GM19239 (cell line): ENCODE measurements around the gene ARHGAP15.
"Not testable (repeated sequence)": the region's sequence is repeated elsewhere in the genome, so short reads cannot be mapped to it uniquely, and the experiment has no call there.

Source experiments
- DNase-seq: peaks from one replicate; pipeline ENCODE4 v3.0.0; 2011; ENCODE audit warnings: low spot score; ENCODE audit not compliant: insufficient read length
- FAIRE-seq: peaks from 2 replicates; lab custom pipeline; 2011; peaks lifted over from hg19 to GRCh38; lab: Jason Lieb, UNC

ARHGAP15 gene

DNA sequence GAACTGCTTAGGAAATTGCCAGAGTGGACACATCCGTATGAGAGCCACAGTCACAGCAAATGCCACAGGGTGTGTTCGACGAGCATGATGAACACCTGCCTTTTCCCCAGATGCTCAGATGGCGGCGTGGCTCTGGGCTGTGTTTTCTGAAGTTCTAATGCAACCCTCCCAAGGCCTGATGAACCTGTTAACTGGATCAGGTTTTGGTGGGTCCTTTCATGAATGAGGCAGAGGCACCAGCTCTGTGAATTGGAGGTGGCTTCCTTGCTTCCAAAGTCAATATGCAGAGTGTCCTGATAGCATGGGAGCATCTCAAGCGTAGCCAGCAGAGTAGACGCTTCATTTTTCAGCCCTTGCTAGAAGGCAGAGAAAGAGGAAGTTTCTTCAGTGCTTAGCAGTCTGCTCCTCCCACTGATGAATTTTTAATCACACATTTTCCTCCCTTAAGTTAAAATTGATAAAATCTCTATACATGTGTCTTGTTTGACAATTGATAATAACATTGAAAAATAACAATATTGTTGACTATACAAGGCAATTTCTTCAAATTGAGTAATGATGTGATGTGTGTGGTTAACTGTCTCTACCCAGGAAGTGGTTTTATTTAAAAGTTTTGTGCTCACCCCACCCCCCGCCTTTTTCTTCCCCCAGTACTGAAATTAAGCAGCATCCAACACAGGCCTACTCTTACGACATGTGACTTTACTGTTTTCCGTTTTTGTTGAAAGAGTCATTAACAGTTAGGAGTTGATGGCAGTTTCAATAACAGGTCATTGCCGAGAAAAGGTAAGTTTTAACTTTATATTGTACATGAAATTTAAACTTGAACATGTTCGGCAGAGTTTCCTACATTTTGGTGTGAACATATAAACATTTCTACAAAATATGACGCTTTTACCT is at the start of gene ARHGAP15:
TSS of gene ARHGAP15 (plus strand) at position 739 of the 900 bp plus-strand sequence.
- FAIRE-seq (peak; percentile 99), DNase-seq (peak; percentile 43)

DNA sequence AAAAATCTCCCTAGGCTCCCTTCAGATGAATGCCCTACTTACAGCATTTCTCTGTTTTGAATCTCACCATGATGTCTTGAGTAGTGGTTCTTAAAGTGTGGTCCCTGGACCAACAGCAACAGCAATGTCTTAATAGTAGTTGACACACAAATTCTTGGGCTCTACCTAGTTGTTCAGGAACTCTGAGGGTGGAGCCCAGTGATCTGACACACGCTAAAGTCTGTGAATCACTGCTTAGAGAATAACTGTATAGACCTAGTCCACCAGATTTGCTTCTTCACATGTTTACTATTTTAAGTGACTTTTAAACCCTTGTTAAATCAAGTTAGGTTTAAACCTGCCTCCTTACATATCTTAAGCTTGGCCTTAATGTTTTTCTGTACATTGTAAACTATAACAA is 47.6 kb upstream of the ARHGAP15 start:
- FAIRE-seq, result no peak
- DNase-seq, result no peak

- DNase-seq, result no peak
- no peak for FAIRE-seq
Measured at GRCh38 chr2:143083636-143084035, 45.6 kb upstream of the ARHGAP15 start.

GRCh38 chr2:143084462-143084861 is 44.8 kb upstream of the ARHGAP15 start:
- DNase-seq (no peak), FAIRE-seq (no peak)

DNA sequence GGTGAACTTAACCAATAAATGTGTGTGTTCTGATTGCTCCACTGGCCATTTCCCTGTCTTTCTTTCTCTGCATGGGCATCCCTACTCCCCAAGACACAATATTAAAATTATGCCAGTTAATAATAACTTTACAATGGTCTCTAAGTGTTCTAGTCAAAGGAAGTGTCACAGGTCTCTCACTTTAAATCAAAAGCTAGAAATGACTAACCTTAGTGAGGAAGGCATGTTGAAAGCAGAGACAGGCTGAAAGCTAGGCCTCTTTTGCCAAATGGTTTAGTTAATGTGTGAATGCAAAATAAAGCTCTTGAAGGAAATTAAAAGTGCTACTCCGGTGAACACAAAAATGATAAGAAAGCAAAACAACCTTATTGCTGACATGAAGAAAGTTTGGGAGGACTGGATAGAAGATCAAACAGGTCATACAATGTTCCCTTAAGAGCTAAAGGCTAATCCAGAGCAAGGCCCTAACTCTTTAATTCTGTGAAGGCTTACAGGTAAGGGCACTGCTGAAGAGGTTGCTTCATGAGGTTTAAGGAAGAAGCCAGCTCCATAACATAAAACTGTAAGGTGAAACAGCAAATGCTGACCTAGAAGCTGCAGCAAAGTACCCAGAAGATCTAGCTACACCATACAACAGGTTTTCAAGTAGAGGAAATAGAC is 44.0 kb upstream of the ARHGAP15 start:
- peak; percentile 42 for FAIRE-seq
- no peak for DNase-seq

GRCh38 chr2:143087033-143087432 is 42.2 kb upstream of the ARHGAP15 start:
- FAIRE-seq (no peak), DNase-seq (no peak)

DNA sequence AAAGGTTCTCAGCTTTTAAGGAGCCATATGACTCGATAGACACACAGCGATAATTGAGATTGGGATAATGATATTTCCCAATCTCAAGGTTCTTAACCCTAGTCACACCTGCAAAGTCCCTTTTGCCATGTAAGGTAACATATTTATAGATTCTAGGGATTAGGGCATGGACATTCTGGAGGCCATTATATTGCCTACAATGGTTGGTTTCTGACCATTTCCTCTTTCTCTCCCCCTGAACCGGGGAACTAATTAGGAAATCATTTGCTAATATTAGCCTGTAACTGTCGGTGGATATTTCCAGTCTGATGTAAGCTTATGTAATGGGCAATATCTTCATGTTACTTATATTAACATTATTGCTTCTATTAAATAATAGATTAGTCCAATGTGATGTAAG is 40.8 kb upstream of the ARHGAP15 start:
- no peak for DNase-seq
- FAIRE-seq, result no peak

DNA sequence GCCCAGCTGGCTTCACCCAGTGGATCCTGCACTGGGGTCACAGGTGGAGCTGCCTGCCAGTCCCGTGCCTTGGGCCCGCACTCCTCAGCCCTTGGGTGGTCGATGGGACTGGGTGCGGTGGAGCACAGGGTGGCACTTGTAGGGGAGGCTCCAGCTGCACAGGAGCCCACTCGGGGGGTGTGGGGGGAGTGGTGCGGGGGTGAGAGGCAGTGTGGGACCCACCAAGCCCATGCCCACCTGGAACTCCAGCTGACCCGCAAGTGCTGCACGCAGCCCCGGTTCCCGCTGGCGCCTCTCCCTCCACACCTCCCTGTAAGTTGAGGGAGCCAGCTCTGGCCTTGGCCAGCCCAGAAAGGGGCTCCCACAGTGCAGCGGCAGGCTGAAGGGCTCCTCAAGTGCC is 39.7 kb upstream of the ARHGAP15 start:
- FAIRE-seq, result not testable (repeated sequence)

DNA sequence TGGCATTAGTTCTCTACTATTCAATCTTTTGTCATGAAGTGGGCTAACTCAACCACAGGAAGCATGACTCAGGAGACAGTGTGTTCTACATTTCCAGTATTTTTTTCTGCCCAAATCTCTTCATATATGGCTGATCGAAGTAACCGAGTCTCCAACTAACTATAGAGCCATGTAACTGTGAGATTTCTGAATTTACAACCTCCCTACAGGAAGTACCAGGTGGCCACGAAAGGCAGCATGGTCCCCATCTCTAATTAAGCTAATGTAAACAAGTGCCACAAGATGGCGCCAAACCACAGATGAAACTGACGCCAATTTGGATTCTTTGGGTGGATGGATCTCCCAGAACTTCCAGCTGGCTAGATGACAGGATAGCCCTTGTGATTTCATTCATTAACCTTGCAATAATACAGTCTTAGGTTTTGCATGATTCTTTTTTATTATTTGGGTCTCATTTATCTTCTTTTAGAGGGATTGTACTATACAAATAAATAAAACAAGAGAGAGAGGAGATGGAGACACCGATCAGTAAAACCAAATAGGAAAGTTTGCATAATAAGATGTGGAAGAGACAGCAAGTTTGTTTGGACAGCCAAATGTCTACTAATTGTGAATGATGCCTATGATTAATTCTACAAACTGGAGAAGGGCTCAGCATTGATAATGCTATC is 18.3 kb upstream of the ARHGAP15 start:
- FAIRE-seq, result peak; percentile 99
- peak; percentile 27 for DNase-seq

More for the DNA sequence above, 39.7 kb upstream of the ARHGAP15 start:
- DNase-seq, result not testable (repeated sequence)

DNA sequence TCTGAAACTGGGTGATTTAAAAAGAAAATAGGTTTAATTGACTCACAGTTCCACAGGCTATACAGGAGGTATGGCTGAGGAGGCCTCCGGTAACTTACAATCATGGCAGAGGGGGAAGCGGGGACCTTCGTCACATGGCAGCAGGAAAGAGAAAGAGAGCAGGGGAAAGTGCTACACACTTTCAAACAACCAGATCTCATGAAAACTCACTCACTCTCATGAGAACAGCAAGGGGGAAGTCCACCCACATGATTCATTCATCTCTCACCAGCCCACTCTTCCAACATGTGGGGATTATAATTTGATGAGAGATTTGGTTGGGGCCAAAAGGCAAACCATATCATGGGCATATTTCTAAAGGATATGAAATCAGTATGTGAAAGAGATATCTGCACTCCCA is 12.0 kb upstream of the ARHGAP15 start:
- DNase-seq (no peak), FAIRE-seq (no peak)

- DNase-seq, result no peak
- FAIRE-seq, result peak; percentile 80
Measured at GRCh38 chr2:143121079-143121478, 8.1 kb upstream of the ARHGAP15 start.

DNA sequence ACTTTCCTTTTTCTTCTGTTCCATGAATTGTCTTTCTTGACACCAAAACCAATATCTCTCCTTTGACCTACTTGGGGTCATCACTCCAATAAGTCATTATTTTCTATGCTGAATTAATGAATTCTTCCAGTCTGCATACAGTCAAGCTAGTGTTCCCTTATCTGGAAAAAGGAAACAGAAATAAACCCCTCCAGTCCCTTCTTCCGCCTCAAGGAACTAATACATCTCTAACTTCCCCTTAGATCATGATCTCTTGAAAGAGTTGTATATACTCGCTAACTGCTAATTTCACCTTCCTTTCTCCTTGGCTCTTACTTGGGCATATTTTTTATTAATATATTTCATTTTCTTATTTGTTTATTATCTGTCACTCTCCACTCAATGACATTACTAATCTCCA is 7.3 kb upstream of the ARHGAP15 start:
- FAIRE-seq (no peak), DNase-seq (no peak)

- no peak for DNase-seq
- FAIRE-seq, result no peak
Measured at GRCh38 chr2:143123911-143124310, 5.3 kb upstream of the ARHGAP15 start.

- FAIRE-seq (no peak), DNase-seq (no peak)
Measured at GRCh38 chr2:143124445-143124844, 4.8 kb upstream of the ARHGAP15 start.

DNA sequence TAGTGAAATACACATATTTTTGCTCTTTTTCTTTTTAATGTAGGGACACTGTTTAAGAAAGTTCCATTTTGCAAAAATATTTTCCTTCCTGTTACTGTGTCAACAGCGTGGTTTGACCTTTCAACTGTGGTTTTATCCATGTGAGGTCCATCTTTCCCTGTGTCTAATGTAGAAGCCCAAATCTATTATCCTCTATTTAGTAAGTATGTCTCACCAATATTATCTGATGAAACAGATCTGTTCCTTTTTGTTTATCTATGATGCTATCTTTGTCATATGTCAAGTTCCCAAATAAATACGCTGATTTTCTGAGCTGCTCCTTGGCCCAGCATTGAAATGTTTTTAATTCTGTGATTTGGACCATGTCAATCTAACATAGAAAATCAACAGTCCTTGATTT is 3.5 kb upstream of the ARHGAP15 start:
- FAIRE-seq (peak; percentile 79), DNase-seq (no peak)

DNA sequence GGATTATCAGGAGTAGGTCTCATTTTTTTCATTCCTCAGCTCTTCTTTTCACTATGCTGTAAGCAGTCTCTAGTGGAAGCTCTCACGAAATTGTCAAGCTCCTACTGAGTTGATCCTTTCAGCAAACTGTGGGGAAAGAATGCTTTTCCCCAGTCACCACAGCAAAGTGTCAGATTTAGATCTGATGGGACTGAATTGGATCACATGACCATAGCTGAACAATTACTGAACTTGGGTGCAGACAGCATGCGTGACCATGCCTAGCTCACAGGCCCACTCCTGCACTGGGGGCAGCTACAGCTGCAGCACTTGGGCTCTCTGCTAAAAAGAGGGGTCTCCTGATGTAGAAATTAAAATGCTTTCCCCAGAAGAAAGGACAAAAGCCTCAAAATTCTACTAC is 3.1 kb downstream of the ARHGAP15 start:
- DNase-seq, result no peak
- peak; percentile 86 for FAIRE-seq

- no peak for FAIRE-seq
- DNase-seq, result no peak
Measured at GRCh38 chr2:143133783-143134182, 4.6 kb downstream of the ARHGAP15 start.

- no peak for DNase-seq
- FAIRE-seq, result peak; percentile 90
Measured at GRCh38 chr2:143138292-143138691, 9.1 kb downstream of the ARHGAP15 start.

GRCh38 chr2:143139835-143140393 is 10.7 kb downstream of the ARHGAP15 start:
- DNase-seq (no peak), FAIRE-seq (no peak)

GRCh38 chr2:143140864-143141661 is 11.8 kb downstream of the ARHGAP15 start:
- no peak for DNase-seq
- FAIRE-seq, result peak; percentile 95
